H1 (cell line): ENCODE results near the gene RPGR. TPM values are rescaled to one million over a fixed set of nuclear protein-coding genes. Genes with fewer than 3 reads are reported as not detected.

Experiments used
- BCL11A ChIP-seq, 2 experiments: IDR thresholded peaks; one replicate each; pipeline ENCODE4 v1.6.1; 2011; ENCODE audit warnings: low read depth in 2 of 2, low read length in 2 of 2, mild to moderate bottlenecking in 2 of 2
- GABPA ChIP-seq: IDR thresholded peaks from 2 replicates; pipeline ENCODE4 v1.6.1; 2011; ENCODE audit warnings: mild to moderate bottlenecking, low read length, moderate library complexity, borderline replicate concordance; ENCODE audit not compliant: insufficient read depth
- HDAC6 ChIP-seq: IDR thresholded peaks from one replicate; pipeline ENCODE4 v1.7.1; 2012; ENCODE audit warnings: low read depth, mild to moderate bottlenecking, inconsistent platforms, low read length, moderate library complexity
- MAFK ChIP-seq: IDR thresholded peaks from 2 replicates; pipeline ENCODE4 v1.6.1; 2012; ENCODE audit warnings: low read depth, mild to moderate bottlenecking, improper control_type of control experiment, low read length
- SRF ChIP-seq: IDR thresholded peaks from 2 replicates; pipeline ENCODE4 v1.6.1; 2011; ENCODE audit warnings: mild to moderate bottlenecking, low read depth, low read length, moderate library complexity
- polyA plus RNA-seq, 7 experiments: library from polyadenylated mRNA; depleted of rRNA in 3 of 7; stranded (reverse) in 5 of 7; unstranded in 2 of 7; fragments of >200 nt in 5 of 7; fragments of 200-250 nt in 2 of 7; gene quantifications; 1 replicate in 5 of 7; 2 replicates in 1 of 7; 4 replicates in 1 of 7; pipeline versions ENCODE4 v1.2.1 to v1.2.3, GENCODE V29; 2011 to 2013; ENCODE audit warnings: missing spikeins in 2 of 7, mixed read lengths in 2 of 7
- total RNA-seq: library from RNA; stranded (reverse); fragmentation: NEBNext Ultra II Directional; extraction: Animal tissue kit (Norgen Biotek cat#: 25700); gene quantifications from 2 replicates; pipeline ENCODE4 v1.2.1, GENCODE V29; 2021

The RPGR gene
- total and polyA plus RNA-seq, 2 of the 8 experiments (the other 6 are each of a cell fraction or from before 2014, with no cell fraction given) = 1.6 to 10.0 TPM

GRCh38 chrX:38247051-38247450 lies 80.3 kb downstream of the RPGR start (continued):
- TF ChIP-seq BCL11A (IDR thresholded peaks at IDR 0.05; ENCODE audit: low read depth in 2 of 2, low read length in 2 of 2) = no peak
- no peak for TF ChIP-seq GABPA
- TF ChIP-seq SRF = no peak
- no peak for TF ChIP-seq MAFK
- no peak for TF ChIP-seq HDAC6
